Retina (tissue), 1 donor: Measurements from ENCODE around the gene FBXO31.
A peak's percentile ranks its signal among the peaks of the same experiment; 100 is the strongest.
"Not testable (repeated sequence)": the region's sequence is repeated elsewhere in the genome, so short reads cannot be mapped to it uniquely, and the experiment has no call there.

Experiments used
- DNase-seq: peaks from one replicate; pipeline ENCODE4 v3.0.0-alpha.2; 2016

Gene FBXO31

GRCh38 chr16:87362828-87363559 lies 20.6 kb downstream of the FBXO31 start:
- not testable (repeated sequence) for DNase-seq

GRCh38 chr16:87361916-87362619 lies 21.5 kb downstream of the FBXO31 start:
- DNase-seq, result no peak

- no peak for DNase-seq
Measured at GRCh38 chr16:87360862-87361610, 22.5 kb downstream of the FBXO31 start.

GRCh38 chr16:87359121-87359520 lies 24.5 kb downstream of the FBXO31 start:
- no peak for DNase-seq

- no peak for DNase-seq
Measured at GRCh38 chr16:87358696-87359095, 24.9 kb downstream of the FBXO31 start.

- no peak for DNase-seq
Measured at GRCh38 chr16:87358250-87358649, 25.3 kb downstream of the FBXO31 start.

GRCh38 chr16:87356491-87356853 lies 27.1 kb downstream of the FBXO31 start:
- DNase-seq, result no peak

GRCh38 chr16:87353613-87354012 lies 30.0 kb downstream of the FBXO31 start:
- no peak for DNase-seq

GRCh38 chr16:87352818-87353217 lies 30.8 kb downstream of the FBXO31 start:
- DNase-seq, result no peak

- peak; percentile 57 for DNase-seq
Measured at GRCh38 chr16:87351320-87351698, 32.3 kb downstream of the FBXO31 start.

- DNase-seq, result peak; percentile 60
Measured at GRCh38 chr16:87350681-87351319, 32.8 kb downstream of the FBXO31 start.

- DNase-seq, result peak; percentile 25
Measured at GRCh38 chr16:87350031-87350430, 33.5 kb downstream of the FBXO31 start.

- no peak for DNase-seq
Measured at GRCh38 chr16:87348616-87349157, 34.9 kb downstream of the FBXO31 start.

- no peak for DNase-seq
Measured at GRCh38 chr16:87347932-87348615, 35.5 kb downstream of the FBXO31 start.

- no peak for DNase-seq
Measured at GRCh38 chr16:87346517-87347060, 37.0 kb downstream of the FBXO31 start.

GRCh38 chr16:87345726-87346424 lies 37.7 kb downstream of the FBXO31 start:
- DNase-seq, result no peak

GRCh38 chr16:87344931-87345631 lies 38.5 kb downstream of the FBXO31 start:
- DNase-seq, result no peak

GRCh38 chr16:87344165-87344930 lies 39.2 kb downstream of the FBXO31 start:
- DNase-seq, result peak; percentile 19

- DNase-seq, result peak; percentile 22
Measured at GRCh38 chr16:87343753-87344050, 39.9 kb downstream of the FBXO31 start.
